ENCODE measurements around the gene SPTBN4.
"Not testable (repeated sequence)": the region's sequence is repeated elsewhere in the genome, so short reads cannot be mapped to it uniquely, and the experiment has no call there.

SPTBN4 gene

DNA sequence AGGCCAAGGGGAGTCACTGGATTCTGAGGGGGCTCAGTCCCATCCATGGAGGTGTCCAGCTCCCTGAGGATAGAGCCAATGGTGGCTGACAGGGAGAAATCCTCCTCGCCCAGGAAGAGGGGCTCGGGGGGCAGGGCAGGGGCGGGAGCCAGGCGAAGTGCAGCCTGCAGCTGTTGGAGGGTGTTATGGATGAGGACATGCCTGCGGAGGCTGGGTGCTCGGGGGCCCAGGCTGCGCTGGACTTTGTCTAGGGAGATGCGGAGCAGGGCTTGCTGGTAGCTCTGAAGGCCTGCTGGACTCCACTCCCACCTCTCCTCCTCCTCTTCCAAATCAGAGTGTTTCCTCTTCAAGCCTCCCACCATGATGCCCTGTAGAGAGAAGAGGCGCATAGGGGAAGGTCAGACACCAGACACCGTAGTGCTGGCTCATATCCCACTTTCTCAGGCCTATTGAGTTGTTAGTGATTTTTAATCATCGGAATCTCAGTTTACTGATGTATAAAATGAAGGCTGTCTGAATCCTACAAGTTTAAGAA lies 25.0 kb upstream of the SPTBN4 start:
- no peak for DNase-seq (ENCODE audit: low spot score)

DNA sequence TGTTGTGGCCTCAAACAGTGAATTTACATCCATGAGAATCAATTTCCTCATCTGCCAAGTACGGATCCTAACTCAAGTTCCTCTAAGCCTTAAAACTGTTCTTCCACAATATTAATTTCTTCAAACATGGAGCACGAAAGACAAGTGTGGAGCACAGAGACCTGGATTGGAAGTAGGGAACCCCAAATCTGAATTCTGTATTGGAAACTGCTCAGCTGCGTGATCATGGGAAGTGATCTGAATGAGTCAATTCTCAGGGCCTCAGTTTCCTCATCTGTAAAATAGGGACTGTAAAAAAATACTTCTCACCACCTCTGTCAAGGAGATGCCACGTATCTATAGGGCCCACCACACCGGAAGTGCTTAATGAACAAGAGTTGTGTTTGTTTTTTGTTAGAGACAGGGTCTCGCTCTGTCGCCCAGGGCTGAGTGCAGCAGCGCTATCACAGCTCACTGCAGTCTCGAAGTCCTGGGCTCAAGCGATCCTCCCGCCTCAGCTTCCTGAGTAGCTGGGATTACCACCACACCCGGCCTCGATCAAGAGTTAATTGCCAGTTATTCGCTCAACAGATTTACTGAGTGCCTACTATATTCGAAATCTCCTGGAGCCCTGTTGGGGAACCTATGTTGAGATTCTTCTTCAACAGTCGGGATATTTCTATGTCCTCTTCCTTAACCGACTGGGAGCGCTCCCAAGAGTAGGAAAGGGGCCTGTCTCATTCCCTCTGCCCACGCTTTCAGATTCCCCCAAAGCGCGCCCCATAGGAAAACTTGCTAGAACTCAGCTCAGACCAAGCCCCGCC lies 24.3 kb upstream of the SPTBN4 start:
- no peak for DNase-seq (ENCODE audit: low spot score)

DNA sequence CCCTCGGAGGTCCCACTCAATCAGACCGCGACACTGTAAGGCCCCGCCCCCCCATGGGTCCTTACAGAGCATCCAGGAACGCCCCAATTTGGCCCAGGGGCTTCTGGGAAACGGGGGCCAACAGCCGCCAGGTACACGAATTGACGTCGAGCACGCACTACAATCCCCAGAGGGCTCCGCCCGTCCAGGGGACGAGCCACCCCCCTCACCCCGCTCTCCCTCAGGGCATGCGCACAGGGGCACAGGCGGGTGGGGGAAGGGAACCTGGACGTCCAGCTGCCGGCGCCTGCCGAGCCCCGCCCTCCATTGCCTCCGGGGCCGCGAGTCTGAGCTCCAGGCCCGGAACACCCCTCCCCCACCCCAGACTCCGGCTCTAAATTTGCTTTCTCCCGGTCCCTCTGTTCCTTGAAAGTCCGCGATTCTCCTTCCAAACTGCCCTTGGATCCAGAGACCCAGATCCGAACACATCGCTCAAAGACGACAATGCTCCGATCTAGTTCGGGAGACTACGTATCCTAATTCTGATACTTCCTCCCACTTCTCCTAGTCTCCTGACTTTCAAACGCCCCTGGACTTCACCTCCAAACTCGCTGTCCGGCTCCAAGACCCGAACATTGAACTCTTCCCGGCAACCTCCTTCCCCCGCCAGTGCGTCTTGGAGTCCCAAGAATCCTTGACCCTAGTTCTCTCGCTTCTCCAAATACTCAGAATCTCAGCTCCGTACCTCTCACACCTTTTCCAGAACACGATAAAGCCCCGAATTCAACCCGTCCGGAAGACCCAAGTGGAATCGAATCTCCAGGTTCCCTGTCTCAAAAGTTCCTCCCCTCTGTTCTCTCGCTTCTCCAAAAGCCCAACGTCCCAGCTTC lies 23.4 kb upstream of the SPTBN4 start:
- peak; percentile 99 for DNase-seq (ENCODE audit: low spot score)

DNA sequence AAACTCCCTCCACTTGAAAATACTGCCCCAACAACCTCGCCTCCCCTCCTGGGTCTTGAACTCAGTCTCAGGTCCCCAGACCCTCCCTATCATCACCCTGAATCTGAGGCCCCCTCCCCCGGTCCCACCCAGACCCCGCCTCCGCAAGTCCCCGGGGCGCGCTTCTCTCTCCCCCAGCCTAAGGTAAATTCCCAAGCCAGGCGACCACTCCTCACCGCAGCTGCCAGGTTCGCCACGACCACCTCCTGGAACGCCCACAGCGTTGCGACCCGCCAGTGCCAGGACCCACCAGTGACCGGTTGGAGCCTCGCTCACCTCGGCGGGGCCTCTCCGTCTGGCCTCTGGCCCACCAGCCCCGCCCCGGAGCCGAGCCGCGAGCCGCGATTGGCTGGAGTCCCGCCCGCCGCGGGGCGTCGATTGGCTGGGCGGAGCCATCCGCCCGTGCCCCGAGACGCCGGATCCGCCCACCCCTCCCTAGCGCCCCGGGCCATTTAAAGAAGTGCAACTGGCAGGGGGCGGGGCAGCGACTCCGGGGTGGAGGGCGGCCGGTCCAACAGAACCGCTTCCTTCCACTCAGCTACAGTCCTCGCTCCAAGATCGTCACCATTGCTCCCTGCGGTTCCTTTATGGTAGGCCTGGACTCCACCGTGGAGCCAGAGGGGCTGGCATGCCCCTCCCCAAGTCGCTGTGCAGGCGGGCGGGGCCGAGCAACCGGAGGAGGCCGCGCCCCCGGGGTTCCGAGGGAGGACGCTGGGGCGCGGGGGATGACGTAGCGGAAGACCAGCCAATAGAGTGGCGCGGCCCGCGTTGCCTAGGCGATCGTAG lies 22.6 kb upstream of the SPTBN4 start, which contains the start of gene SERTAD3:
Gene SERTAD3 (minus strand): TSS at position 336 of the 825 bp plus-strand sequence. CDS start 2,255 bp downstream, outside the sequence.
- peak; percentile 95 for DNase-seq (ENCODE audit: low spot score)

- no peak for DNase-seq (ENCODE audit: low spot score)
Measured at GRCh38 chr19:40444825-40445312, 21.9 kb upstream of the SPTBN4 start.

- no peak for DNase-seq (ENCODE audit: low spot score)
Measured at GRCh38 chr19:40445780-40446262, 21.0 kb upstream of the SPTBN4 start.

- DNase-seq (ENCODE audit: low spot score) = no peak
Measured at GRCh38 chr19:40446263-40446784, 20.5 kb upstream of the SPTBN4 start.

DNA sequence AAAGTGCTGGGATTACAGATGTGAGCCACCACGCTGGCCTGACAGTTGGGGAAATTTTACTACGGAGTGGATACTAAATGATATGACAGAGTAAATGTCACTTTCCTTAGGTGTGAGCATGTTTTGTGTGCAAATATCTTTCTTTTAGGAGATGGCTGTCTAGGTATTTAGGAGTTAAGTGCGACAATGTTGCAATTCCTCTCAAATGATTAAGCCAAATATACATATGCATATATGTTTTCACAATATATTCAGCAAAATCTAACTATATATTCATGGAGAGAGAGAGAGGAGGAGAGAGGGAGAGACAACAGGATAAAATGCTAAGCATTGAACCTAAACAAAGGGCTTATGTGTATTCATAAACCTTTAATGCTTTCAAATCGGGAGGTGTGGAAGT lies 17.3 kb upstream of the SPTBN4 start:
- DNase-seq (ENCODE audit: low spot score) = no peak

DNA sequence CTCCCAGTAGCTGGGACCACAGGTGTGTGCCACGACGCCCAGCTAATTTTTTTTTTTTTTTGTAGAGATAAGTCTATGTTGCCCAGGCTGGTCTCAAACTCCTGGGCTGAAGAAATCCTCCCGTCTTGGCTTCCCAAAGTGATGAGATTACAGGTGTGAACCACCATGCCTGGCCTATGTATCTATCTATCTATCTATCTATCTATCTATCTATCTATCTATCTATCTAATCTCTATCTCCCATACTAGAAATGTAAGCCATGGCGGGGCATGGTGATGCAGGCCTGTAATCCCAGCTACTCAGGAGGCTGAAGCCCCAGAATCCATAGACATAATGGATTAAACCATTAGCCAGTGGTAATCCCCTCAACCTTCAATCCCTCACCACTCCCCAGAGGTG lies 16.1 kb upstream of the SPTBN4 start:
- DNase-seq (ENCODE audit: low spot score) = no peak

DNA sequence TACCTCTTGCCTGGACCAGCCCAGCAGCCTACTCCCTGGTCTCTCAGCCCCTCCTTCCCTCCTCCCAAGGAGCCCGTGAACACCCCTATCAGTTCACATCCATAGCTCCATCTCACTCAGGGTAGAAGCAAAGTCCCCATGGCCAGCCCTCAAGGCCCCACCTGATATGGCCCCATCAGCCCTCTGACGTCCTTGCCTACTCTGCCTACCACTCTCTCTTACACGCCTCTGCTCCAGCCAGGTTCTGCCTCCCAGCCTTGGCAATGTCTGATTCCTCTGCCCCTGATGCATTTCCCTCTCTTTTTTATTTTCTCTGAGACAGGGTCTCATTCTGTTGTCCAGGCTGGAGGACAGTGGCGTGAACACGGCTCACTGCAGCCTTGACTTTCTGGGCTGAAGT lies 14.8 kb upstream of the SPTBN4 start:
- DNase-seq (ENCODE audit: low spot score) = no peak

DNA sequence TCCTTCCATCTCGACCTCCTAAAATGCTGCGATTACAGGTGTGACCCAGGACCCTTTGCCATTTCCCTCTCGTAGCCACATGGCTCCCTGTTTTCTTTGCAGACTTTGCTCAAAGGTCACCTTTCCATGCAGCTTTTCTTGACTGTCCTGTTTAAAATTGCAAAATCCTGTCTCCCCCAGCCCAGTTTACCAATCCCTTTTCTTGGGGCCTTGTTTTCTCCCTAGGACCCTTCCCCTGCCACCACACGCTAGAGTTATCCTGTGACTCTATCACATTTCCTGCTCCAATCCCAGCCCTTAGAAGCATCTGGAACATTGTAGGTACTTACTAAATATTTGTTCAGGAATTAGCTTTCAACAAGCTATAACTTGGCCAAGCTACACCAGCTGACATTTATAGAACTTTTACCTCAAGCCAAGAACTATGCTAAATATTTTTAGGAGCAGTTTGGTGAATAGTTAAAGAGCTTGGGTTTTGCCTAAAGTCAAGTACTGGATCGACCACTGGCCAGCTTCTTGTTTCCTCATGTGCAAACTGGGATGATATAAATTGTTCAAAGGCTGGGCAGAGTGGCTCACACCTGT lies 13.6 kb upstream of the SPTBN4 start:
- no peak for DNase-seq (ENCODE audit: low spot score)

- DNase-seq (ENCODE audit: low spot score) = not testable (repeated sequence)
Measured at GRCh38 chr19:40453943-40454342, 12.9 kb upstream of the SPTBN4 start.

GRCh38 chr19:40457048-40457447 lies 9.8 kb upstream of the SPTBN4 start:
- DNase-seq (ENCODE audit: low spot score) = no peak

DNA sequence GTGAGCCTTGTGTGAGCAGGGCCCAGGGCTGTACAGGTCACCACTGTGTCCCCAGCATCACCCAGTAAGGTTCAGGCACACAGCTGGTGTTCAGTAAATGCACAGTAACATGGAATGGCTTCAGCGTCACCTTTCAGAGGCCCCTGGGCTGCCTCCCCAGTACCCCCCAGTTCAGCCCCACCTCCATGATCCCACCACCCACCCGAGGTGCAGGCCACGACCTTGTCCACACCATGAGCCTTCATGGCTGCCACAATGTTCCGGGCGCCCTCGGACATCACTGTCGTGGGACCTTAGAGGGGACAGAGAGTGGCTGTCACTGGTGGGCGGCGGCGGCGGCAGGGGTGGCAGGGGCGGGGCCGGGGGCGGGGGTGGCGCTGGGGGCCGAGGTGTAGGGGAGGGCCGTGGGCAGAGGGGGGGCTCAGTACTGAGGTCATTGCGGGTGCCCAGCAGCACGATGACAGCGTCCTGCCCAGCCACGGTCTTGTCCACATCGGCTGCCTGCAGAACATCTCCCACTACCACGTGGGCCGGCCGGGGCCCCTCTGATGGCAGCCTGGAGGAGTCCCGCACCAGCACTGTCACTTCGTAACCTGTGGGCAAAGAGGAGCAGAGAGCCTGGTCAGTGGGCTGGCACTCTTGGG lies 8.7 kb upstream of the SPTBN4 start:
- no peak for DNase-seq (ENCODE audit: low spot score)

GRCh38 chr19:40458597-40458974 lies 8.2 kb upstream of the SPTBN4 start:
- no peak for DNase-seq (ENCODE audit: low spot score)

DNA sequence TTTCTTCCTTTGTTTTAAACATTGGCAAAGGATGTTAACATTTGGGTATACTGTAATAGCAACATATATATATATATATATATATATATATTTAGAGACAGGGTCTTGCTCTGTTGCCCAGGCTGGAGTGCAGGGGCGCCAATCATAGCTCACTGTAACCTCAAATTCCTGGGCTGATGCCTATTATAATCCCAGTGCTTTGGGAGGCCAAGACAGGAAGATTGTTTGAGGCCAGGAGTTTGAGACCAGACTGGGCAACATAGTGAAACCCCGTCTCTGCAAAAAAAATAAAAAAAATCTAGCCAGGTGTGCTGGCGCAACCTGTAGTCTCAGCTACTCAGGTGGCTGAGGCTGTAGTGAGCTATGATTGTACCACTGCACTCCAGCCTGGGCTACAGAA lies 6.6 kb upstream of the SPTBN4 start:
- DNase-seq (ENCODE audit: low spot score) = no peak

- DNase-seq (ENCODE audit: low spot score) = no peak
Measured at GRCh38 chr19:40461669-40462221, 5.1 kb upstream of the SPTBN4 start.

GRCh38 chr19:40463587-40464037 lies 3.2 kb upstream of the SPTBN4 start:
- not testable (repeated sequence) for DNase-seq (ENCODE audit: low spot score)

GRCh38 chr19:40464059-40465024 lies 2.5 kb upstream of the SPTBN4 start:
- peak; percentile 74 for DNase-seq (ENCODE audit: low spot score)

All from HuH-7.5 (cell line).